ENCODE results near the gene MYOM1. TPM values are rescaled to one million over a fixed set of nuclear protein-coding genes. Genes with fewer than 3 reads are reported as not detected.

Gene MYOM1
- total RNA-seq, 1 donor from 2014 or later = 0.49 TPM

DNA sequence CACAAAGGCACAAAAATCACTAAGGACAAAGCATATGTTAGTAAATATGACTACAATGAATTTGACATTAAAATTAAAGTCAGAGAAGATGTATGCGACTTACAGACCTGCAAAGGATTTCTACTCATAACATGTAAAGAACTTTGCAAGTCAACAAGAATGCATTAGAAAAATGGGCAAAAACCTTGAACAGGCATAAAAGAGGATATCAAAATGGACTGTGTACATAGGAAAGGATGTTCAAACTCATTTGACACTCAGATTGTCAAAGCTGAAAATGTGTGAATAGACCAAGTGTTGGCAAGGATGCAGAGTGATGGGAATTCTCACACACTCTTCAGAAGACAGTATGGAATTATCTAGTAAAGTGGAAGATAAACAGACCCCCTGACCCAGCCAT is 94.9 kb downstream of the MYOM1 start:
- Mint-ChIP-seq H3K27ac (ENCODE audit: unreplicated experiment) (no peak overlapping the region), H3K4me1 (ENCODE audit: unreplicated experiment) (peaks cover 4% of the 10 kb centered on the region), H3K9me3 (ENCODE audit: unreplicated experiment) (no peaks in the 10 kb centered on the region), H3K36me3 (ENCODE audit: low read depth, unreplicated experiment) (no peaks in the 10 kb centered on the region), H3K4me3 (ENCODE audit: unreplicated experiment) (no peak overlapping the region), H3K27me3 (ENCODE audit: unreplicated experiment) (no peaks in the 10 kb centered on the region)
- no peak for DNase-seq (ENCODE audit: low spot score)
- TF ChIP-seq, protein P1, sequence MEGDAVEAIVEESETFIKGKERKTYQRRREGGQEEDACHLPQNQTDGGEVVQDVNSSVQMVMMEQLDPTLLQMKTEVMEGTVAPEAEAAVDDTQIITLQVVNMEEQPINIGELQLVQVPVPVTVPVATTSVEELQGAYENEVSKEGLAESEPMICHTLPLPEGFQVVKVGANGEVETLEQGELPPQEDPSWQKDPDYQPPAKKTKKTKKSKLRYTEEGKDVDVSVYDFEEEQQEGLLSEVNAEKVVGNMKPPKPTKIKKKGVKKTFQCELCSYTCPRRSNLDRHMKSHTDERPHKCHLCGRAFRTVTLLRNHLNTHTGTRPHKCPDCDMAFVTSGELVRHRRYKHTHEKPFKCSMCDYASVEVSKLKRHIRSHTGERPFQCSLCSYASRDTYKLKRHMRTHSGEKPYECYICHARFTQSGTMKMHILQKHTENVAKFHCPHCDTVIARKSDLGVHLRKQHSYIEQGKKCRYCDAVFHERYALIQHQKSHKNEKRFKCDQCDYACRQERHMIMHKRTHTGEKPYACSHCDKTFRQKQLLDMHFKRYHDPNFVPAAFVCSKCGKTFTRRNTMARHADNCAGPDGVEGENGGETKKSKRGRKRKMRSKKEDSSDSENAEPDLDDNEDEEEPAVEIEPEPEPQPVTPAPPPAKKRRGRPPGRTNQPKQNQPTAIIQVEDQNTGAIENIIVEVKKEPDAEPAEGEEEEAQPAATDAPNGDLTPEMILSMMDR (IDR thresholded peaks at IDR 0.05; ENCODE audit: unreplicated experiment) = no peak

DNA sequence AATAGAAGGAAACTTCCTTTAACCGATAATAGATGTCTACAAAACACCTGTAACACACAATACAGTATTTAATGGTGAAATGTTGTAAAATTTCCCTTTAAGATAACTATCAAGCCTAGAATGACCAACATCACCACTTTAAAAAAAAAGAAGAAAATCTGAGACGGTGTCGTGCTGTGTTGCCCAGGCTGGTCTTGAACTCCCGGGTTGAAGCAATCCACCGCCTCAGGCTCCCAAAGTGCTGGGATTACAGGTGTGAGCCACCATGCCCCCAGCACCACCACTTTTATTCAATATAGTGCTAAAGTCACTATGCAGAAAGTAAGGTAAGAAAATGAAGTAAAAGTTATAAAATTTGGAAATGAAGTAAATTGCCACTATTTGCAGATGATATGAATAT is 96.9 kb downstream of the MYOM1 start:
- H3K4me3 Mint-ChIP-seq (ENCODE audit: unreplicated experiment) = no peak overlapping the region
- no peaks in the 10 kb centered on the region for H3K9me3 Mint-ChIP-seq (ENCODE audit: unreplicated experiment)
- no peaks in the 10 kb centered on the region for H3K36me3 Mint-ChIP-seq (ENCODE audit: low read depth, unreplicated experiment)
- H3K27ac Mint-ChIP-seq (ENCODE audit: unreplicated experiment) = no peak overlapping the region
- no peaks in the 10 kb centered on the region for H3K27me3 Mint-ChIP-seq (ENCODE audit: unreplicated experiment)
- H3K4me1 Mint-ChIP-seq (ENCODE audit: unreplicated experiment) = no peaks in the 10 kb centered on the region
- TF ChIP-seq, protein P1 (IDR thresholded peaks at IDR 0.05; ENCODE audit: unreplicated experiment) = no peak
- DNase-seq (ENCODE audit: low spot score) = no peak

DNA sequence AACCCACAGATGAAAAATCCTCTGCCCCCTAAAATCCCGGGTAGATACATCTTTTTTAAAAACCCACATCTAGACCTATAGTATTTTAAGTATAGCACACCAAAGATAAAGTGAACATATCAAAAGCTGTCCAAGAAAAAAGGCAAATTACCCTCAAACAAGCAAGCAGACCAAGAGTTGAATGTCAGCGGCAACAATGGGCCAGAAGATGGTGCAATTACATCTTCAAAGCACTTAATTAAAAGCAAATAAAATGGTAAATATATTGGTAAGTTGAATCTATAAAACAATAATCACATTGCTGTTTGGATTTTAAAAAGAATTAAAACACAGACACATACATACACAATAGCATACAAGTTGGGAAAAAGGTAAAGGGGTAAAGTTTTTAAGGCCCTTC is 98.5 kb downstream of the MYOM1 start:
- H3K9me3 Mint-ChIP-seq (ENCODE audit: unreplicated experiment) = no peaks in the 10 kb centered on the region
- no peak for DNase-seq (ENCODE audit: low spot score)
- H3K27me3 Mint-ChIP-seq (ENCODE audit: unreplicated experiment) = no peaks in the 10 kb centered on the region
- no peak overlapping the region for H3K27ac Mint-ChIP-seq (ENCODE audit: unreplicated experiment)
- no peaks in the 10 kb centered on the region for H3K36me3 Mint-ChIP-seq (ENCODE audit: low read depth, unreplicated experiment)
- TF ChIP-seq, protein P1 (IDR thresholded peaks at IDR 0.05; ENCODE audit: unreplicated experiment) = no peak
- no peaks in the 10 kb centered on the region for H3K4me1 Mint-ChIP-seq (ENCODE audit: unreplicated experiment)
- no peak overlapping the region for H3K4me3 Mint-ChIP-seq (ENCODE audit: unreplicated experiment)

DNA sequence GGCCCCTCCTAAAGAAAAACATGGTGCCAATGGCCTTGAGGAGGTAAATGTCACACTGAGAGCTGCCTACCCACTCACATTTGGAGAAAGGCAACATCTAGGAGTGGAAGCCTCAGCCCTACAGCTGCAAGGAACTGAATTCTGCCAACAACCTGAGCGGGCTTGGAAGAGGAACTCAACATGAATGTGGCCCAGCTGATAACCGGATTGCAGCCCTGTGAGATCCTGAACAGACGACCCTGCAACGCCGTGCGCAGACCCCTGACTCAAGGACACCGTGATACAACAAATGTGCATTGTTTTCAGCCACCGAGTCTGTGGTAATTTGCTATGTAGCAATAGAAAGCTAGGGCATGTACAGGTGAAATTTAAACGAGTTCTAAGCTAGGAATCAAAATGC is 99.4 kb downstream of the MYOM1 start:
- no peaks in the 10 kb centered on the region for H3K9me3 Mint-ChIP-seq (ENCODE audit: unreplicated experiment)
- TF ChIP-seq, protein P1 (IDR thresholded peaks at IDR 0.05; ENCODE audit: unreplicated experiment) = no peak
- no peak overlapping the region for H3K4me3 Mint-ChIP-seq (ENCODE audit: unreplicated experiment)
- H3K27me3 Mint-ChIP-seq (ENCODE audit: unreplicated experiment) = no peaks in the 10 kb centered on the region
- no peaks in the 10 kb centered on the region for H3K4me1 Mint-ChIP-seq (ENCODE audit: unreplicated experiment)
- no peak for DNase-seq (ENCODE audit: low spot score)
- no peak overlapping the region for H3K27ac Mint-ChIP-seq (ENCODE audit: unreplicated experiment)
- no peaks in the 10 kb centered on the region for H3K36me3 Mint-ChIP-seq (ENCODE audit: low read depth, unreplicated experiment)

DNA sequence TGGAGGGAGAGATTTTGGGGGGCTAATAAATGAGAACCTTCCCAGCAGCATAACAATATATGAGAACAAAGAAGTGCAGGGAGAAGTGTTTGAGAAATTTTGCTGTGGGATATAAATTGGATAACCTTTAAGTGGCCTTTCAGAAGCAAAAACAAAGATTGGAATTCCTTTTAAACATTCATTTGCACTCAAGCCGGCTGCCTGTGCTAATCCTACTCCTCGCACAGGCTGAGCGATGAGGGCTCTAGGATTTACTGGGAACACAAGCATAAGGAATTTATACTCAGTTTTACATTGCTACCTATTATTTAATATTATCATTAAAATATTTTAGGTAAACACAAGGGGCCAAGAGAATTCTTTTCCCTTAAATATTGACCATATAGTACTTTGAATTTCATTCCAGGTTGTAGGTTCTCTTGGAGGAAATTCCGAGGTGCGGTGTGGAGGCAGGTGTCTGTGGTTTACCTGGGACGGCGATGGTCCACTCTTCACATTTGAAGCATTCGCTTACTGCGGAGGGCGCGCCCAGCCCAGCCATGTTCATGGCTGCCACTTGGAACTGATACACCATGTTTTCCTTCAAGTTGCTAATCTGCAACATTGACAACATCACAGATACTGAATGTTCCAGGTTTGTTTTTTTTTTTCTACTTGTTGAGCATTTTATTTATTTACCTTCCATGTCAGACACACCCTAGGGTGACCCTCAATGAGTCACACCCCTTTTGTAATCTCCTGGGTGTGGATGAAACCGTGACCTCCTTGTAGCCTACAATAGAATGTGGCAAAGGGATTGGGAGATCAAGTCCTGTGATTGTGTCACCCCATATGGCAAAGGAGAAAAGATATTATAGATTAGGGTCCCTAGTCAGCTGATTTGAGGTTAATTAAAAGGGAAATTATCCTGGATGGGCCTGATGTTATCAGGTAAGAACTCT is 100.1 kb downstream of the MYOM1 start:
- no peak for DNase-seq (ENCODE audit: low spot score)
- H3K4me1 Mint-ChIP-seq (ENCODE audit: unreplicated experiment) = no peaks in the 10 kb centered on the region
- H3K9me3 Mint-ChIP-seq (ENCODE audit: unreplicated experiment) = no peaks in the 10 kb centered on the region
- no peak overlapping the region for H3K27ac Mint-ChIP-seq (ENCODE audit: unreplicated experiment)
- no peak overlapping the region for H3K4me3 Mint-ChIP-seq (ENCODE audit: unreplicated experiment)
- TF ChIP-seq, protein P1 (IDR thresholded peaks at IDR 0.05; ENCODE audit: unreplicated experiment) = no peak
- no peaks in the 10 kb centered on the region for H3K27me3 Mint-ChIP-seq (ENCODE audit: unreplicated experiment)
- H3K36me3 Mint-ChIP-seq (ENCODE audit: low read depth, unreplicated experiment) = no peaks in the 10 kb centered on the region

All from endothelial cell (in vitro differentiated cells).